GM19238 (cell line): ENCODE measurements around the gene RALA.
"Not testable (repeated sequence)": the region's sequence is repeated elsewhere in the genome, so short reads cannot be mapped to it uniquely, and the experiment has no call there.

Experiments used
- DNase-seq: peaks from one replicate; pipeline ENCODE4 v3.0.0; 2011; ENCODE audit warnings: low spot score; ENCODE audit not compliant: insufficient read length

Gene RALA

DNA sequence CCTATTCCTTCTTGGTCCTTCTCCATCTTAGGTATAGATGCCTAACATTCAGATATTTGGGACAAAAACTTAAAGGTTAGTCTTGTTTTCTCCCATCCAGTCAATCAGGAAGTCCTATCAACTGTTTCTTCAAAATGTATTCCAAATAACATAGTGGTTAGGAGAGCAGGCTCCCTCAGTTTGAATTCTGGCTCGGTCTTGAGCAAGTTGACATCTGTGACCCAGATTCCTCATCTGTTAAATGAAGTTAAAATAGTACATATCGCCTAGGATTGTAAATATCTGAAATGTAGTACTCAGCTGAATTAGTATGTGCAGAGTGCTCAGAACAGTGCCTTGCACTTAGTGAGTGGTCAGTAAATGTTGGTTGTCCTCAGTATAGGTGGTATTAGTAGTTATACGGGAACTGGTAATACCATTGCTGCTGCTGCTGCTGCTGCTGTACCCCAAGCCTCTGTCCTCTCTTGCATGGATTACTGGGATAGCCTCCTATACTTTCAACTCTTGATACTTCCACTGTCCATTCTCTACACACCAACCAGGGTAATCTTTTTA lies 58.6 kb downstream of the RALA start:
- no peak for DNase-seq

DNA sequence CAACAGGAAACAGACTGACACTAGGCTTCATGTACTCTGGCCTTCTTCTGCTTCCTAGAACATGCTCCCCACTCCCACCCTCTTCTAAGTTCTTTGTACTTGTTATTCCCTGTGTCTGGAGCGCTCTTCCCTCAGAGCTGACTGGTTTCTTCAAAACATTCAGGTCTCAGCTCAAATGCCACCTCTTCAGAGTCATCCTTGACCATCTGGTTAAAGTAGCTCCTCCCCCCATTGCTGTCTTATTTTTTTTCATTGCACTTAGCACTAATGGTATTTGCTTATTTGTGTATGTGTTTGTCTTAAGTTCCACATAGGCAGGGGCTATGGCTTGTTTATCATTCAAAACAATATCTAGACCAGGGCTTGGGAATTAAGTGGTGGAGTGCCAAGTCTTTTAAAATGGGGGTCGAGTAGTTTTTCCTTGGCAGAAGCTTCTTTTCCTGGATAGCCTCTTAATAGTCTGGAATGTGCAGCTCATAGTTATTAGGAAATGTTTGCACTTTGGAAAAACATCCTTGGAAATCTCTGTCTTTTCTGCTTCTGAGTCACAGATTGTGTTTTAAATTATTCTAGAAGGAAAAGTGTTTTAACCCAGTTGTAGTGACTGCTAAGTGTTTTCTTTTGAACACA lies 60.0 kb downstream of the RALA start:
- DNase-seq = no peak

DNA sequence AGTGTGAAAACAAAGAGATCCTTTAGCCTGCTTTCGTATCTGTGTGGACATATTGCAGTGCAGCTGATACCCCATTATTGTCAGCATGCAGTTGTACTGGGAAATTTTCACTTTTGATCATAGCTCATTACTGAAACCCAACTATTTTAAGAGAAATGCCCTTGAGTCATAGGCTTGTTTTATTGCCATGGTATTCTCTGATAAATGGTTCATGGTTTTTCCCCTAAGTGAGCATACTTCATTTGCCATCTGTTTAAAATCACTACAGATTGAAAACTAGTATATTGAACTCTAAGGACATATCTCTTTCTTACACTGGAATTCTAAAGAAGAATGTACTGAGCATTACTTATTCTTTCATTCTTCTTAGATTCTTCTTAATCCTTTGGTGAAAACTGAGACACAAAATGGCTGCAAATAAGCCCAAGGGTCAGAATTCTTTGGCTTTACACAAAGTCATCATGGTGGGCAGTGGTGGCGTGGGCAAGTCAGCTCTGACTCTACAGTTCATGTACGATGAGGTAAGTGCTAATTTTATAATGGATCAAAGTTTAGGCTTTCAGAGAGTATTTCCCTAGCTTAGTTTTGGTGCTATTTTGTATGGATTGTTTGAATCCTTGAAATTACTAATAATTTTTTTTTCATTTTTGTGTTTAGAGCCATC lies 63.0 kb downstream of the RALA start:
- no peak for DNase-seq

DNA sequence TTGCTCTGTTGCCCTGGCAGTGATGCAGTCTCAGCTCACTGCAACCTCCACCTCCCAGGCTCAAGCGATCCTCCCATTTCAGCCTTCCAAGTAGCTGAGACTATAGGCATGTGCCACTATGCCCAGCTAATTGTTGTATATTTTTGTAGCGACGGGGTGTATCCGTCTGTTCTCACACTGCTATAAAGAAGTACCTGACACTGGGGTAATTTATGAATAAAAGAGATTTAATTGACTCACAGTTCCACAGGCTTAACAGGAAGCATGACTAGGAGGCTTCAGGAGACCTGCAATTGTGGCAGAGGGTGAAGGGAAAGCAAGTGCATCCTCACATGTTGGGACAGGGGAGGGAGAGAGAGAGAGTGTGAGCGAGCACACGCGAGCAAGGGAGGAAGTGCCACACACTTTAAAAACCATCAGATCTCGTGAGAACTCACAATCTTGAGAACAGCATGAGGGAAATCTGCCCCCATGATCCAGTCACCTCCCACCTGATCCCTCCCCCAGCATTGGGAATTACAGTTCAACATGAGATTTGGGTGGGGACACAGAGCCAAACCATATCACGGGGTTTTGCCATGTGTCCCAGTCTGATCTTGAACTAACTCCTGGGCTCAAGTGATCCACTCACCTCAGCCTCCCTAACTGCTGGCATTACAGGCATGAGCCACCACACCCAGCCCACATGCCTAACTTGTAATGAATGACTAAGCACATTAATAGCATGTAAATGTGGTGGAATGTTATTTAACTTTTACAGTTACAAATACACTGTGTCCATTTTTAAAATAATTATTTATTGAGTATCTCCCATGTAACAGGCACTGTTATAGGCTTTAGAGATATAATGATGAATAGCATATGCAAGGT lies 65.5 kb downstream of the RALA start:
- no peak for DNase-seq

GRCh38 chr7:39691821-39692220 lies 68.4 kb downstream of the RALA start:
- no peak for DNase-seq

DNA sequence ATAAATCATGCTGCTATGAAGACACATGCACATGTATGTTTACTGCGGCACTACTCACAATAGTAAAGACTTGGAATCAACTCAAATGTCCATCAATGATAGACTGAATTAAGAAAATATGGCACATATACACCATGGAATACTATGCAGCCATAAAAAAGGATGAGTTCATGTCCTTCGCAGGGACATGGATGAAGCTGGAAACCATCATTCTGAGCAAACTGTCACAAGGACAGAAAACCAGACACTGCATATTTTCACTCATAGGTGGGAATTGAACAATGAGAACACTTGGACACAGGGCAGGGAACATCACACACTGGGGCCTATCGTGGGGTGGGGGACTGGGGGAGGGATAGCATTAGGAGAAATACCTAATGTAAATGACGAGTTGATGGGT lies 69.7 kb downstream of the RALA start:
- DNase-seq = not testable (repeated sequence)

DNA sequence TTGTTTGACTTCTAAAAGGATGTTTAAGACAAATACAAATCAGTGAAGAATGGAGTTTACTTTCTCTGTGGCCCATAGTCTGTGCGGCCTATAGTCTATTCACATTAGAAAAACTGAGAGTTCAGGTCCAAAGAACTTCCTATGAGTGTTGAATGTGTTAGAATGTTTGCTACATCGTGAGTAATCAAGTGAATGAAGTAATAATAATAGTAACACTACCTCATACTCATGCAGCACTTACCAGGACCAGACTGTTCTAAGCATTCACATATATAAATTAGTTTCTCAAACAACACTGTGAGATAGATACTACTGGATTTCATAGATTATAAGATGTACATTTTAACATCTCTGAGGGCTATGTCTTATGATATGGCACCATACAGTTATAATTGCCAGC lies 70.4 kb downstream of the RALA start:
- no peak for DNase-seq

GRCh38 chr7:39695852-39696586 lies 72.6 kb downstream of the RALA start:
- no peak for DNase-seq

- no peak for DNase-seq
Measured at GRCh38 chr7:39696631-39697030, 73.3 kb downstream of the RALA start.

- no peak for DNase-seq
Measured at GRCh38 chr7:39697483-39697882, 74.1 kb downstream of the RALA start.

- no peak for DNase-seq
Measured at GRCh38 chr7:39700165-39700564, 76.8 kb downstream of the RALA start.

DNA sequence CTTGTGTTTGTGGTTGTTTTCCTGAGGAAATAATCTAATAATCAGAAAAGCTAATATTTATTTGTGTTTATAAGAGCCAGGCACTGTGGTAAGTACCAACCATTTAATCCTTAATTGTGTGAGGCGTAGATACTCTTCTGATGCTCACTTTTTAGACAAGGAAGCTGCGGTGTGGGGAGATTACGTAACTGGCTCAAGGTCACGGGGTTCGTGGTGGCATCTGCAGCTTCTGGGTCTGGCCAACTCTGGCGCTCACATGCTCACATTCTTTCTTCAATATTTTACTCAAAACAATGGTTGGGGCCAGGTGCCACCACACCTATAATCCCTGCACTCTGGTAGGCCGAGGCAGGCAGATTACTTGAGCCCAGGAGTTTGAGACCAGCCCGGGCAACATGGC lies 77.6 kb downstream of the RALA start:
- DNase-seq = no peak

DNA sequence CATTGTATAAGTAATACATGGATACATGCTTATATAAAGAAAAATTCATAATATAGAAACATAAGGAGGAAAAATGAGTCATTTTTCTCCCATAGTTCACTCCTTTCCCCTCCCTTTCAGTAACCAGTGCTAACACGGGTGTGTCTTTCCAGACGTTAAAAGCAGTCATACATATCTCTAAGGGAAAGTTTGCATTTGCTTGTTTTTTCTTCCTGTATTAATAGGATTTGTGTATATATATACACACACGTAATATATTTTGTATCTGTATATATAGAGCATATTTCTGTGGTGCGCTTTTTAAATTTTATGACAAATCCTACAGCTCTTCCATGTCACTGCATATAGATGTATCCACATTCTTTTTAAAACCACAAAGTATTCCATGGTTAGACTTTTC lies 78.8 kb downstream of the RALA start:
- no peak for DNase-seq

DNA sequence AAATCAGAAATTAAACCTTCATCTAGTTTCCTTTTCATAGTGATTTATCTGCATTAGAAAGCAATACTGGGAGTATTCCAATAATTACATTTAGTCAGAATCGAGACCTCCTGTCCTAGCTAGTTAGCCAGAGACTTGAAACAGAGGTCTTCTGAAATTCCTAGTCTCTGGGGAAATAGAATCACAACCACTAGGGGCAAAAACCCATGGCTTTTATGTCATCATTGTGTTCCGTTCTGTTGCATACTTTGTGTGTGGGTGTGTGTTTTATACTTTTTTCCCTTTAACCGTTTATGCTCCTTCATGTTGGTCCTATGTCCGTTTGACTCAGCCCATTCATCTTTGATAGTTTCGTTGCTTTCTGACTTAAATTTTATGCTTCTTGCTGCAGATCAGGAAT lies 79.8 kb downstream of the RALA start:
- no peak for DNase-seq

GRCh38 chr7:39709029-39709428 lies 85.7 kb downstream of the RALA start:
- no peak for DNase-seq

DNA sequence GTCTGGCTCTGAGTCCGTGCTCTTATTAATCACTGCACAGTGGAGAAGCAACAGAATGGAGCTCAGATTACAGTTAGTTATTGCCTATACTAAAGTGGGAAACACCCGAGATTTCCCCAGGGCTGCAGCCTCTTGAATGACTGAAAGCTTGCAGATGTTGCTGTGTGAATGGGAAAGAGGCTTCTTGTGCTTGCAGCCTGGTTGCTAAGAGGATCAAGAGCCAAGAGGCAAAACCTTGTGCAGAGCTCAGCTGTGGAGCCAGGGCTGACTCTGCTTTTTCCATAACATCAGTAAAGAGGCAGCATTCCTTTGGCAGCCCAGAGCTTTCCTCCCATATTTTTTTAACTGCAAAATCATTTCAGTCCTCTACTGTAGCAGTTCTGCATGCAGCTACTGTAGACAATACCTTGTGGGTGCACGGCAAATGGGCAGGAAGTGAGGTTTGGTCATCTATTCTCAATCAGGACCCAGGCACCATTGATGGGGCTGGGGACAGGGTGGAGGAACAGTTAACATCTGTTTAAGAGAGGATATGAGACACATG lies 86.5 kb downstream of the RALA start:
- DNase-seq = no peak

- no peak for DNase-seq
Measured at GRCh38 chr7:39712751-39713150, 89.4 kb downstream of the RALA start.

GRCh38 chr7:39714447-39715091 lies 91.2 kb downstream of the RALA start:
- no peak for DNase-seq

GRCh38 chr7:39720586-39720985 lies 97.2 kb downstream of the RALA start:
- no peak for DNase-seq

DNA sequence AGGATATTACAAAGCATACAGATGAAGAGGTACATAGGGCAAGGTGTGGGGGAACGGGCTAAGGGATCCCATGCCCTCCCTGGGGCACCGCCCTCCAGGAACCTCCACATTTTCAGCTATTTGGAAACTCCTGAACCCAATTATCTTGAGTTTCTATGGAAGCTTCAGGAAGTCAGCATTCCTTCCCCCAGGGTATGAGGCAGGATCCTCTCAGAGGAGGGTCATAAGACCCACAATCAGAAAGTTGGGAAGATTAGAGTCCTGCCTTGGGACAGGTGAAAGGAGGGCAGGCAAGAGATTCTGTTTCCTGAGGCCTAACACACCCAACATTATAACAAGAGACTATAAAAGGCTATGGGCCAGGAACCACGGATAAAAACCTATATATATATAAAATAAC lies 98.0 kb downstream of the RALA start:
- DNase-seq = no peak
